H1 (cell line): ENCODE data around the gene ANKRD26. TPM values are rescaled to one million over a fixed set of nuclear protein-coding genes. Genes with fewer than 3 reads are reported as not detected.

ENCODE experiments used
- CTCF ChIA-PET: fragments of 300-600 bp; sonication (Branson Sonifier 250); formaldehyde crosslinking; loops from one replicate; lab custom pipeline; 2021; ENCODE audit not compliant: partially characterized antibody; lab: Charles Lee
- POLR2A ChIA-PET: fragments of 300-600 bp; sonication (Branson Sonifier 250); formaldehyde crosslinking; loops from one replicate; lab custom pipeline; 2021; ENCODE audit warnings: inconsistent platforms; ENCODE audit not compliant: partially characterized antibody; lab: Charles Lee
- DNase-seq, 2 experiments: peaks; one replicate each; pipeline versions ENCODE4 v3.0.0 to v3.0.0-alpha.2; 2010 to 2022; ENCODE audit warnings: low spot score in 2 of 2, low read depth in 1 of 2, mixed read lengths in 1 of 2
- FAIRE-seq: peaks from 2 replicates; lab custom pipeline; 2011; peaks lifted over from hg19 to GRCh38; lab: Jason Lieb, UNC
- H2AFZ ChIP-seq: 2 replicates; pipeline ENCODE4 v1.8.1; 2012; ENCODE audit warnings: low read length, inconsistent platforms
- H2AK5ac ChIP-seq: 2 replicates; pipeline ENCODE4 v1.6.1; 2013; ENCODE audit warnings: low read depth, low read length
- H2BK120ac ChIP-seq: replicated peaks from 2 replicates; pipeline ENCODE3; 2013; ENCODE audit warnings: low read depth, low read length, inconsistent platforms
- H2BK12ac ChIP-seq: 2 replicates; pipeline ENCODE4 v1.6.1; 2013; ENCODE audit warnings: low read depth, low read length
- H2BK15ac ChIP-seq: 2 replicates; pipeline ENCODE4 v1.6.1; 2013; ENCODE audit warnings: low read length
- H2BK20ac ChIP-seq: 2 replicates; pipeline ENCODE4 v1.6.1; 2013; ENCODE audit warnings: low read length
- H2BK5ac ChIP-seq: 2 replicates; pipeline ENCODE4 v1.6.1; 2013; ENCODE audit warnings: low read depth, low read length
- H3K14ac ChIP-seq: 2 replicates; pipeline ENCODE4 v1.6.1; 2013; ENCODE audit warnings: inconsistent platforms; ENCODE audit not compliant: insufficient read length
- H3K18ac ChIP-seq: 2 replicates; pipeline ENCODE4 v1.6.1; 2013; ENCODE audit warnings: low read length; ENCODE audit errors: extremely low read depth
- H3K23ac ChIP-seq: 2 replicates; pipeline ENCODE4 v1.6.1; 2013; ENCODE audit warnings: inconsistent platforms; ENCODE audit not compliant: insufficient read length
- H3K23me2 ChIP-seq: 2 replicates; pipeline ENCODE4 v1.6.1; 2013; ENCODE audit warnings: low read depth, low read length
- H3K27ac ChIP-seq: 2 replicates; pipeline ENCODE4 v1.6.1; 2011; ENCODE audit warnings: low read depth, low read length, inconsistent platforms
- H3K27me3 ChIP-seq, 4 experiments: replicated peaks in 1 of 4; 1 replicate in 1 of 4; 2 replicates in 3 of 4; pipeline versions ENCODE4 v1.6.1 to v1.8.1; 2011 to 2013; ENCODE audit warnings: low read length in 3 of 4, mild to moderate bottlenecking in 3 of 4, inconsistent platforms in 2 of 4, mixed read lengths in 2 of 4, moderate library complexity in 1 of 4; ENCODE audit not compliant: control insufficient read depth in 3 of 4, insufficient read depth in 3 of 4; ENCODE audit errors: extremely low read depth in 1 of 4
- H3K36me3 ChIP-seq, 4 experiments: 2 replicates each; pipeline versions ENCODE4 v1.6.1 to v1.8.1; 2011 to 2013; ENCODE audit warnings: mild to moderate bottlenecking in 4 of 4, low read length in 3 of 4, moderate library complexity in 2 of 4, control low read depth in 1 of 4, inconsistent platforms in 1 of 4; ENCODE audit not compliant: insufficient read depth in 4 of 4, control insufficient read depth in 2 of 4
- H3K4ac ChIP-seq: replicated peaks from 2 replicates; pipeline ENCODE3; 2013; ENCODE audit warnings: low read length, low read depth, mixed read lengths, inconsistent platforms; ENCODE audit not compliant: insufficient read length
- H3K4me1 ChIP-seq, 4 experiments: replicated peaks in 1 of 4; 1 replicate in 1 of 4; 2 replicates in 3 of 4; pipeline versions ENCODE4 v1.6.1 to v1.8.1; 2011 to 2013; ENCODE audit warnings: low read length in 3 of 4, inconsistent platforms in 2 of 4, mixed read lengths in 1 of 4; ENCODE audit not compliant: insufficient read depth in 4 of 4, control insufficient read depth in 3 of 4
- H3K4me2 ChIP-seq, 2 experiments: 2 replicates each; pipeline versions ENCODE4 v1.6.1 to v1.8.1; 2011 to 2013; ENCODE audit warnings: low read depth in 2 of 2, low read length in 2 of 2, control low read depth in 1 of 2, inconsistent platforms in 1 of 2, mild to moderate bottlenecking in 1 of 2; ENCODE audit not compliant: insufficient read depth in 1 of 2
- H3K4me3 ChIP-seq, 4 experiments: fragments of 200-600, 300-600 bp in 1 of 4; sonication (generic), shearing (Covaris generic), sonication (Bioruptor Twin) in 1 of 4; 2 replicates each; pipeline versions ENCODE4 v1.5.1 to v1.8.1; 2011 to 2016; ENCODE audit warnings: low read length in 4 of 4, low read depth in 3 of 4, control low read depth in 2 of 4, inconsistent platforms in 2 of 4, mild to moderate bottlenecking in 2 of 4, mixed read lengths in 1 of 4, moderate library complexity in 1 of 4; ENCODE audit not compliant: insufficient read depth in 2 of 4; ENCODE audit errors: extremely low read depth in 1 of 4
- H3K56ac ChIP-seq: replicated peaks from 2 replicates; pipeline ENCODE3; 2013; ENCODE audit warnings: low read depth, mild to moderate bottlenecking, mixed read lengths, low read length, inconsistent platforms; ENCODE audit not compliant: insufficient read length
- H3K79me1 ChIP-seq: 2 replicates; pipeline ENCODE4 v1.6.1; 2013; ENCODE audit warnings: low read depth, low read length, control low read depth
- H3K79me2 ChIP-seq, 2 experiments: 2 replicates each; pipeline versions ENCODE4 v1.6.1 to v1.8.1; 2012 to 2013; ENCODE audit warnings: low read length in 2 of 2, mild to moderate bottlenecking in 2 of 2, inconsistent platforms in 1 of 2; ENCODE audit not compliant: insufficient read depth in 2 of 2, control insufficient read depth in 1 of 2
- H3K9ac ChIP-seq, 4 experiments: replicated peaks in 1 of 4; 1 replicate in 1 of 4; 2 replicates in 3 of 4; pipeline versions ENCODE4 v1.6.1 to v1.8.1; 2011 to 2013; ENCODE audit warnings: low read depth in 3 of 4, low read length in 3 of 4, control low read depth in 2 of 4, mild to moderate bottlenecking in 2 of 4, moderate library complexity in 2 of 4, inconsistent platforms in 1 of 4; ENCODE audit errors: extremely low read depth in 1 of 4
- H3K9me3 ChIP-seq, 2 experiments: 2 replicates each; pipeline versions ENCODE4 v1.6.1 to v1.8.1; 2012 to 2013; ENCODE audit warnings: mild to moderate bottlenecking in 2 of 2, moderate library complexity in 2 of 2, control low read depth in 1 of 2, inconsistent platforms in 1 of 2, low read depth in 1 of 2, low read length in 1 of 2, mixed read lengths in 1 of 2; ENCODE audit not compliant: insufficient read depth in 2 of 2
- H4K20me1 ChIP-seq, 2 experiments: replicated peaks in 1 of 2; 2 replicates each; pipeline versions ENCODE3 to v1.8.1; 2011 to 2013; ENCODE audit warnings: inconsistent platforms in 2 of 2, low read length in 2 of 2, mild to moderate bottlenecking in 1 of 2; ENCODE audit not compliant: insufficient read depth in 2 of 2, control insufficient read depth in 1 of 2
- H4K5ac ChIP-seq: 2 replicates; pipeline ENCODE4 v1.6.1; 2013; ENCODE audit warnings: low read length, low read depth, mixed read lengths, inconsistent platforms; ENCODE audit not compliant: insufficient read length
- H4K8ac ChIP-seq: 2 replicates; pipeline ENCODE4 v1.8.0; 2013; ENCODE audit warnings: mild to moderate bottlenecking, moderate library complexity, low read length, inconsistent platforms; ENCODE audit not compliant: insufficient read depth; ENCODE audit errors: extremely low read depth
- H4K91ac ChIP-seq: replicated peaks from 2 replicates; pipeline ENCODE3; 2013; ENCODE audit warnings: low read length, mixed read lengths, inconsistent platforms; ENCODE audit not compliant: insufficient read length
- ASH2L ChIP-seq: fragments of 200-600, 300-600 bp; sonication (generic); IDR thresholded peaks from one replicate; pipeline ENCODE4 v1.7.1; 2017; ENCODE audit warnings: low read length
- ATF3 ChIP-seq: IDR thresholded peaks from 2 replicates; pipeline ENCODE4 v1.6.1; 2011; ENCODE audit warnings: low read depth, mild to moderate bottlenecking, low read length; ENCODE audit not compliant: insufficient read depth
- BACH1 ChIP-seq: IDR thresholded peaks from 2 replicates; pipeline ENCODE4 v1.6.1; 2012; ENCODE audit warnings: low read length, improper control_type of control experiment
- BRCA1 ChIP-seq: IDR thresholded peaks from 2 replicates; pipeline ENCODE4 v1.6.1; 2012; ENCODE audit warnings: low read depth, low read length, improper control_type of control experiment
- CHD1 ChIP-seq: IDR thresholded peaks from 2 replicates; pipeline ENCODE4 v1.6.1; 2012; ENCODE audit warnings: low read depth, low read length, improper control_type of control experiment
- EGR1 ChIP-seq: IDR thresholded peaks from 2 replicates; pipeline ENCODE4 v1.6.1; 2011; ENCODE audit warnings: low read depth, low read length, borderline replicate concordance
- HDAC6 ChIP-seq: IDR thresholded peaks from one replicate; pipeline ENCODE4 v1.7.1; 2012; ENCODE audit warnings: low read depth, mild to moderate bottlenecking, inconsistent platforms, low read length, moderate library complexity
- NRF1 ChIP-seq: IDR thresholded peaks from 2 replicates; pipeline ENCODE4 v1.6.1; 2011; ENCODE audit warnings: mild to moderate bottlenecking, low read depth, low read length, improper control_type of control experiment
- RAD21 ChIP-seq, 2 experiments: IDR thresholded peaks in 1 of 2; conservative IDR thresholded peaks in 1 of 2; 2 replicates each; pipeline ENCODE4 v1.6.1; 2011; ENCODE audit warnings: low read depth in 2 of 2, low read length in 2 of 2, improper control_type of control experiment in 1 of 2, inconsistent platforms in 1 of 2, mild to moderate bottlenecking in 1 of 2, moderate library complexity in 1 of 2
- TAF7 ChIP-seq: optimal IDR thresholded peaks from 2 replicates; pipeline ENCODE3; 2011; ENCODE audit warnings: low read depth, mild to moderate bottlenecking, inconsistent platforms, low read length, moderate library complexity, borderline replicate concordance
- YY1 ChIP-seq: IDR thresholded peaks from 2 replicates; pipeline ENCODE4 v1.6.1; 2011; ENCODE audit warnings: low read depth, mild to moderate bottlenecking, low read length
- WGBS, 2 experiments: shearing (Covaris generic) in 1 of 2; methylation state at CpG; one replicate each; pipeline versions ENCODE4 v1.1.6 to v1.1.7; 2013 to 2015; ENCODE audit warnings: low lambda C conversion rate in 2 of 2, mixed read lengths in 2 of 2, inconsistent platforms in 1 of 2, low coverage in 1 of 2, missing lambda C conversion rate in 1 of 2; ENCODE audit not compliant: insufficient replicate concordance in 2 of 2, insufficient coverage in 1 of 2, insufficient read length in 1 of 2; ENCODE audit errors: extremely low coverage in 1 of 2, missing lambda C conversion rate in 1 of 2; 5-methylcytosine and 5-hydroxymethylcytosine counted together
- polyA plus RNA-seq, 7 experiments: library from polyadenylated mRNA; depleted of rRNA in 3 of 7; stranded (reverse) in 5 of 7; unstranded in 2 of 7; fragments of >200 nt in 5 of 7; fragments of 200-250 nt in 2 of 7; gene quantifications; 1 replicate in 5 of 7; 2 replicates in 1 of 7; 4 replicates in 1 of 7; pipeline versions ENCODE4 v1.2.1 to v1.2.3, GENCODE V29; 2011 to 2013; ENCODE audit warnings: missing spikeins in 2 of 7, mixed read lengths in 2 of 7
- total RNA-seq: library from RNA; stranded (reverse); fragmentation: NEBNext Ultra II Directional; extraction: Animal tissue kit (Norgen Biotek cat#: 25700); gene quantifications from 2 replicates; pipeline ENCODE4 v1.2.1, GENCODE V29; 2021

The ANKRD26 gene
- total and polyA plus RNA-seq, 2 of the 8 experiments (the other 6 are each of a cell fraction or from before 2014, with no cell fraction given), result 1.3 to 8.8 TPM

- H3K9me3 ChIP-seq, result no peaks in the 10 kb centered on the region
- FAIRE-seq (no peak), DNase-seq (no peak)
- H4K91ac ChIP-seq, result no peak overlapping the region
- H2BK12ac ChIP-seq, result no peak overlapping the region
- no peak overlapping the region for H2BK5ac ChIP-seq
- no peaks in the 10 kb centered on the region for H3K79me2 ChIP-seq
- ChIA-PET POLR2A (no interaction called here), CTCF (no interaction called here)
- H2BK20ac ChIP-seq, result no peak overlapping the region
- H3K9ac ChIP-seq, result no peak overlapping the region
- WGBS, 2 experiments, result 98% methylated on average over 5 of the region's 5 CpGs; no CpG with 5 or more reads in 1 of the 2 experiments
- no peaks in the 10 kb centered on the region for H3K27me3 ChIP-seq
- peaks cover 0 to 23% (median 1%) of the 10 kb centered on the region in 4 experiments; a peak in 2 of 8 replicates for H3K36me3 ChIP-seq
- no peak overlapping the region for H3K23ac ChIP-seq
- no peak for TF ChIP-seq BACH1
- TF ChIP-seq ATF3, result no peak
- no peak for TF ChIP-seq TAF7
- TF ChIP-seq RAD21 (IDR thresholded peaks at IDR 0.05 in 1 of 2, conservative IDR thresholded peaks at IDR 0.05 in 1 of 2; ENCODE audit: low read depth in 2 of 2, low read length in 2 of 2), result no peak
- TF ChIP-seq EGR1, result no peak
- TF ChIP-seq NRF1, result no peak
- no peak for TF ChIP-seq ASH2L
- TF ChIP-seq HDAC6, result no peak
- TF ChIP-seq CHD1, result no peak
- no peak for TF ChIP-seq YY1
- TF ChIP-seq BRCA1, result no peak
- no peak overlapping the region for H3K18ac ChIP-seq
- H2AK5ac ChIP-seq, result no peak overlapping the region
- H3K4me2 ChIP-seq, result no peak overlapping the region
- no peaks in the 10 kb centered on the region for H3K4me1 ChIP-seq
- no peak overlapping the region for H3K4me3 ChIP-seq
- H3K23me2 ChIP-seq, result no peaks in the 10 kb centered on the region
- no peak overlapping the region for H3K27ac ChIP-seq
- no peak overlapping the region for H4K5ac ChIP-seq
- no peak overlapping the region for H4K8ac ChIP-seq
- no peak overlapping the region for H2BK15ac ChIP-seq
- no peaks in the 10 kb centered on the region for H4K20me1 ChIP-seq
- no peak overlapping the region for H3K4ac ChIP-seq
- no peak overlapping the region for H2AFZ ChIP-seq
- no peak overlapping the region for H3K56ac ChIP-seq
- H2BK120ac ChIP-seq, result no peak overlapping the region
- H3K79me1 ChIP-seq, result no peaks in the 10 kb centered on the region
- no peak overlapping the region for H3K14ac ChIP-seq
These were observed 62.1 kb downstream of the ANKRD26 start for GRCh38 chr10:27038168-27038567.
